HEK293 (cell line): ENCODE measurements around the gene ARHGAP15.

Source experiments
- CTCF ChIP-seq: fragments of 450-650 bp; formaldehyde crosslinking; IDR thresholded peaks from 2 replicates; pipeline ENCODE4 v1.5.1; 2016; ENCODE audit warnings: missing biosample characterization, missing genetic modification characterization
- REST ChIP-seq: fragments of 450-650 bp; formaldehyde crosslinking; IDR thresholded peaks from 2 replicates; pipeline ENCODE4 v1.5.1; 2016; ENCODE audit warnings: missing biosample characterization, missing genetic modification characterization
- ZBTB10 ChIP-seq: fragments of 450-650 bp; formaldehyde crosslinking; IDR thresholded peaks from 2 replicates; pipeline ENCODE4 v1.5.1; 2016; ENCODE audit warnings: missing biosample characterization, missing genetic modification characterization
- ZBTB21 ChIP-seq: fragments of 450-650 bp; formaldehyde crosslinking; IDR thresholded peaks from 2 replicates; pipeline ENCODE4 v1.5.1; 2017; ENCODE audit warnings: missing biosample characterization, missing genetic modification characterization
- ZBTB44 ChIP-seq: fragments of 450-650 bp; IDR thresholded peaks from 2 replicates; pipeline ENCODE4 v1.5.1; 2018; ENCODE audit warnings: missing biosample characterization, mild to moderate bottlenecking, missing genetic modification characterization
- ZNF274 ChIP-seq, 2 experiments: fragments of 200-500 bp in 1 of 2; fragments of 450-650 bp in 1 of 2; sonication (Bioruptor generic) in 1 of 2; formaldehyde crosslinking in 1 of 2; IDR thresholded peaks; 2 replicates each; pipeline versions ENCODE4 v1.5.1 to v1.6.1; 2014 to 2016; ENCODE audit warnings: borderline replicate concordance in 1 of 2, inconsistent platforms in 1 of 2, low read length in 1 of 2, missing biosample characterization in 1 of 2, missing genetic modification characterization in 1 of 2
- ZNF596 ChIP-seq: fragments of 450-650 bp; IDR thresholded peaks from 2 replicates; pipeline ENCODE4 v1.5.0; 2018; ENCODE audit warnings: missing biosample characterization, mild to moderate bottlenecking, missing genetic modification characterization, moderate library complexity
- ZNF639 ChIP-seq: fragments of 450-650 bp; formaldehyde crosslinking; IDR thresholded peaks from 2 replicates; pipeline ENCODE4 v1.5.1; 2016; ENCODE audit warnings: missing biosample characterization, missing genetic modification characterization

- no peak for TF ChIP-seq REST (tag by site-specific recombination)
- no peak for TF ChIP-seq ZBTB21 (tag by site-specific recombination)
- TF ChIP-seq CTCF (tag by site-specific recombination) = no peak
- TF ChIP-seq ZNF639 = no peak
- TF ChIP-seq ZBTB10 (tag by site-specific recombination) = no peak
- no peak for TF ChIP-seq ZBTB44
- no peak for TF ChIP-seq ZNF596
- TF ChIP-seq ZNF274 (IDR thresholded peaks at IDR 0.05; ENCODE audit: low read length) = no peak
- TF ChIP-seq ZNF274 (tag by site-specific recombination; IDR thresholded peaks at IDR 0.05; ENCODE audit: borderline replicate concordance) = no peak
Measured at GRCh38 chr2:143623231-143623908, 494.2 kb downstream of the ARHGAP15 start.
